SU-DHL-6 (cell line): ENCODE data around the gene BASP1.

Source experiments
- H2AFZ ChIP-seq: fragments of 200-600 bp; sonication (generic); 2 replicates; pipeline ENCODE4 v1.6.1; 2014; ENCODE audit warnings: low read depth, mild to moderate bottlenecking, moderate library complexity, mixed read lengths, antibody characterized with exemption, low read length; ENCODE audit not compliant: severe bottlenecking
- H3F3A ChIP-seq: fragments of 200-600 bp; shearing (Covaris generic); 2 replicates; pipeline ENCODE4 v1.6.0; 2016; ENCODE audit warnings: antibody characterized with exemption, mild to moderate bottlenecking; ENCODE audit not compliant: insufficient read depth
- H3K27ac ChIP-seq: fragments of 200-600 bp; sonication (generic); 2 replicates; pipeline ENCODE4 v1.5.1; 2016; ENCODE audit warnings: low read depth, mild to moderate bottlenecking, low read length, moderate library complexity, mixed read lengths
- H3K27me3 ChIP-seq: fragments of 200-600 bp; sonication (generic), shearing (Covaris generic); 2 replicates; pipeline ENCODE4 v1.6.0; 2014; ENCODE audit warnings: mild to moderate bottlenecking, low read length
- H3K36me3 ChIP-seq: fragments of 200-600 bp; sonication (generic); 2 replicates; pipeline ENCODE4 v1.6.1; 2014; ENCODE audit warnings: mild to moderate bottlenecking, low read length, mixed read lengths
- H3K4me2 ChIP-seq: fragments of 300-600, 200-600 bp; shearing (Covaris generic), sonication (generic); 2 replicates; pipeline ENCODE4 v1.6.0; 2014; ENCODE audit warnings: low read length, low read depth, mild to moderate bottlenecking; ENCODE audit not compliant: poor library complexity, severe bottlenecking
- H3K4me3 ChIP-seq: fragments of 200-600 bp; sonication (generic); 2 replicates; pipeline ENCODE4 v1.5.1; 2014; ENCODE audit warnings: antibody characterized with exemption, low read length, mild to moderate bottlenecking, mixed read lengths; ENCODE audit not compliant: insufficient read depth, poor library complexity, severe bottlenecking
- H3K79me2 ChIP-seq: fragments of 200-600 bp; sonication (generic); 2 replicates; pipeline ENCODE4 v1.6.1; 2014; ENCODE audit warnings: mild to moderate bottlenecking, low read length, moderate library complexity; ENCODE audit not compliant: insufficient read depth
- H3K9ac ChIP-seq: fragments of 200-600 bp; sonication (generic); 2 replicates; pipeline ENCODE4 v1.7.0; 2014; ENCODE audit warnings: mild to moderate bottlenecking, low read length
- H3K9me2 ChIP-seq: fragments of 200-600 bp; sonication (generic); replicated peaks from 2 replicates; pipeline ENCODE4 v1.6.1; 2014; ENCODE audit warnings: low read length; ENCODE audit not compliant: insufficient read depth
- H3K9me3 ChIP-seq: fragments of 200-600 bp; sonication (generic); 2 replicates; pipeline ENCODE4 v1.6.1; 2014; ENCODE audit warnings: low read length, mixed read lengths; ENCODE audit not compliant: insufficient read depth
- H4K20me1 ChIP-seq: fragments of 200-600 bp; sonication (generic); 2 replicates; pipeline ENCODE4 v1.6.1; 2014; ENCODE audit warnings: low read depth, mild to moderate bottlenecking, antibody characterized with exemption, low read length, moderate library complexity, mixed read lengths
- EZH2phosphoT487 ChIP-seq: fragments of 200-600 bp; sonication (generic), shearing (Covaris generic); conservative IDR thresholded peaks from 2 replicates; pipeline ENCODE4 v1.6.1; 2018; ENCODE audit warnings: mild to moderate bottlenecking, antibody characterized with exemption, low read length, moderate library complexity, mixed read lengths
- TF ChIP-seq, protein P1 (sequence below): fragments of 200-600 bp; sonication (generic); IDR thresholded peaks from one replicate; pipeline ENCODE4 v1.5.1; 2017; ENCODE audit warnings: antibody characterized with exemption, mild to moderate bottlenecking, low read length, moderate library complexity; ENCODE audit not compliant: insufficient read depth, poor library complexity, severe bottlenecking

Gene BASP1

DNA sequence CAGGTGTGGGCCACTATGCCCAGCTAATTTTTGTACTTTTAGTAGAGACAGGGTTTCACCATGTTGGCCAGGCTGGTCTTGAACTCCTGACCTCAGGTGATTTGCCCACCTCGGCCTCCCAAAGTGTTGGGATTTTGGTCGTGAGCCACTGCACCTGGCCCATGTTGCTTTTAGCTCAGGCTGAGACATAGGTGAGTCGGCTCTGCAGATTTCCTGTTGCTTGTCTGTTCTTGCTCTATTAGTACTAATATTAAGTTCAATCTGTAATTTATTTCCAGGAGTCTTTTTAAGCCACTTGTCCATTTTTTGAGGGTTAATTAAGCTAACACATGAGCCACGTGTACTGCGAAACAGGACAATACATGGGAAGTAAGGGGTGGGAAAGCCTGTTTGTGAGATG lies 21.4 kb upstream of the BASP1 start:
- Histone ChIP-seq H2AFZ (no peak overlapping the region), H3K79me2 (no peaks in the 10 kb centered on the region), H3K4me3 (no peak overlapping the region), H3K36me3 (no peaks in the 10 kb centered on the region), H3K27me3 (no peaks in the 10 kb centered on the region), H4K20me1 (no peaks in the 10 kb centered on the region), H3K27ac (no peak overlapping the region), H3K9me2 (no peaks in the 10 kb centered on the region), H3K9me3 (peaks cover 10% of the 10 kb centered on the region; the same call in 1 of the 2 replicates), H3K4me2 (no peak overlapping the region), H3K9ac (no peak overlapping the region), H3F3A (no peaks in the 10 kb centered on the region)
- TF ChIP-seq EZH2phosphoT487 = no peak
- TF ChIP-seq, protein P1, sequence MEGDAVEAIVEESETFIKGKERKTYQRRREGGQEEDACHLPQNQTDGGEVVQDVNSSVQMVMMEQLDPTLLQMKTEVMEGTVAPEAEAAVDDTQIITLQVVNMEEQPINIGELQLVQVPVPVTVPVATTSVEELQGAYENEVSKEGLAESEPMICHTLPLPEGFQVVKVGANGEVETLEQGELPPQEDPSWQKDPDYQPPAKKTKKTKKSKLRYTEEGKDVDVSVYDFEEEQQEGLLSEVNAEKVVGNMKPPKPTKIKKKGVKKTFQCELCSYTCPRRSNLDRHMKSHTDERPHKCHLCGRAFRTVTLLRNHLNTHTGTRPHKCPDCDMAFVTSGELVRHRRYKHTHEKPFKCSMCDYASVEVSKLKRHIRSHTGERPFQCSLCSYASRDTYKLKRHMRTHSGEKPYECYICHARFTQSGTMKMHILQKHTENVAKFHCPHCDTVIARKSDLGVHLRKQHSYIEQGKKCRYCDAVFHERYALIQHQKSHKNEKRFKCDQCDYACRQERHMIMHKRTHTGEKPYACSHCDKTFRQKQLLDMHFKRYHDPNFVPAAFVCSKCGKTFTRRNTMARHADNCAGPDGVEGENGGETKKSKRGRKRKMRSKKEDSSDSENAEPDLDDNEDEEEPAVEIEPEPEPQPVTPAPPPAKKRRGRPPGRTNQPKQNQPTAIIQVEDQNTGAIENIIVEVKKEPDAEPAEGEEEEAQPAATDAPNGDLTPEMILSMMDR = no peak

GRCh38 chr5:17196697-17197096 lies 20.7 kb upstream of the BASP1 start:
- Histone ChIP-seq H2AFZ (no peak overlapping the region), H3K36me3 (no peaks in the 10 kb centered on the region), H3K9ac (no peak overlapping the region), H3K9me2 (no peaks in the 10 kb centered on the region), H3K27me3 (no peaks in the 10 kb centered on the region), H3K27ac (no peak overlapping the region), H4K20me1 (no peaks in the 10 kb centered on the region), H3K4me2 (no peak overlapping the region), H3K4me3 (no peak overlapping the region), H3K79me2 (no peaks in the 10 kb centered on the region), H3K9me3 (peaks cover 10% of the 10 kb centered on the region; the same call in 1 of the 2 replicates), H3F3A (no peaks in the 10 kb centered on the region)
- TF ChIP-seq EZH2phosphoT487 = no peak
- TF ChIP-seq, protein P1 = no peak

- H2AFZ ChIP-seq = no peak overlapping the region
- H3K9ac ChIP-seq = no peak overlapping the region
- no peaks in the 10 kb centered on the region for H3K27me3 ChIP-seq
- no peaks in the 10 kb centered on the region for H3K9me2 ChIP-seq
- no peaks in the 10 kb centered on the region for H3F3A ChIP-seq
- no peak overlapping the region for H3K27ac ChIP-seq
- no peaks in the 10 kb centered on the region for H3K79me2 ChIP-seq
- no peaks in the 10 kb centered on the region for H4K20me1 ChIP-seq
- H3K4me3 ChIP-seq = no peak overlapping the region
- H3K9me3 ChIP-seq = no peaks in the 10 kb centered on the region; the same call in 1 of the 2 replicates
- H3K36me3 ChIP-seq = no peaks in the 10 kb centered on the region
- no peak overlapping the region for H3K4me2 ChIP-seq
- TF ChIP-seq, protein P1 = peak; percentile 73
- TF ChIP-seq EZH2phosphoT487 = no peak
These were observed 13.9 kb upstream of the BASP1 start for GRCh38 chr5:17203329-17204132.
